ENCODE measurements around the gene PLEK2. TPM values are rescaled to one million over a fixed set of nuclear protein-coding genes. Genes with fewer than 3 reads are reported as not detected.
A peak's percentile ranks its signal among the peaks of the same experiment; 100 is the strongest.
"Not testable (repeated sequence)": the region's sequence is repeated elsewhere in the genome, so short reads cannot be mapped to it uniquely, and the experiment has no call there.

The PLEK2 gene
- total RNA-seq, 2 donors from 2014 or later = 8.1 to 21.1 TPM

DNA sequence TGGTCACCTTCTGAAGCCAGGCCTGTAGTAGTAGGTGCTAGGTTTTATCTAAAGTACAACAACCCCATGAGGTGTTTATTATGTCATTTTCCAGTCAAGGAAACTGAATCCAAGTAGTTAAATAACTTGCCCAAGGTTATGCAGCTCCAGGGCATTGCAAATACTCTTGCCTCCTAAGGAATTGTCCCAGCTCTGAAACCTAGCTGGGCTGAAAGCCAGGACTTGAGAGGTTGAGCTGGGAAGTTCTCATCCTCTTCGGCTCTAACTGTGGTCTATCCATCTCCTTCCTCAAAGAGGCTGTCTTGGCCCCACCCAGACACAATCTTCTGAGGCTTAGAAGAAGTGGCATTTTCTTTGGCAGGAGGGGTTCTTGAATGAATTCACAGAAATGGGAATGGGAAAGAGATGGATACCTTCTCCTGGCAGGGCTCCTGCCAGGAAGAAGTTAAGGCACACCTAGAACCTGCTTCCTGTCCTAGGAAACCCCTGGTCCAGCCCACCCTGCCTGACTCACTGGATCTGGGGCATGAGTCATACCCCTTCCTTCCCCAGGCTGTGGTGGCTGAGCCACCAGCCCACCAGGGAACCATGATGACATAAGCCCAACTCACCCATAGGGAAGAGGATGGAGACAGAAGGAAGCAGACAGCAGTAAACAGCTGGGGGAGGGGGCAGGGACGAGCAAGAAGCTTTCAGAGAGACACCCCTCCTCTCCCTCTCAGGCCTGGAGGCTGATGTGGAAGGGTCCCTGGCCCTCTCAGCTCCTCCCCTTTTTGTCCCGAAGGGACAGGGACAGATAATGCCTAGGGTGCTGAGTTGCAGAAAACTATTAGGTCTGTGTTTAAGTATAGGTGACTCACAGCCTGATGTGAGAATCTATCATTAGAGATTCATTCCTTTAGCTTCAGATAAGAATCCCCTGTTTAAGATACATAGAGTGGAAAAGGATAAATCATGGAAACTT lies 2.1 kb upstream of the PLEK2 start:
- 58% methylated on average over 3 of the region's 3 CpGs for WGBS
- DNase-seq (ENCODE audit: low spot score) = no peak
- TF ChIP-seq POLR2A (IDR thresholded peaks at IDR 0.05) (no peak), POLR2AphosphoS5 (IDR thresholded peaks at IDR 0.05) (no peak)
- TF ChIP-seq, protein P1, sequence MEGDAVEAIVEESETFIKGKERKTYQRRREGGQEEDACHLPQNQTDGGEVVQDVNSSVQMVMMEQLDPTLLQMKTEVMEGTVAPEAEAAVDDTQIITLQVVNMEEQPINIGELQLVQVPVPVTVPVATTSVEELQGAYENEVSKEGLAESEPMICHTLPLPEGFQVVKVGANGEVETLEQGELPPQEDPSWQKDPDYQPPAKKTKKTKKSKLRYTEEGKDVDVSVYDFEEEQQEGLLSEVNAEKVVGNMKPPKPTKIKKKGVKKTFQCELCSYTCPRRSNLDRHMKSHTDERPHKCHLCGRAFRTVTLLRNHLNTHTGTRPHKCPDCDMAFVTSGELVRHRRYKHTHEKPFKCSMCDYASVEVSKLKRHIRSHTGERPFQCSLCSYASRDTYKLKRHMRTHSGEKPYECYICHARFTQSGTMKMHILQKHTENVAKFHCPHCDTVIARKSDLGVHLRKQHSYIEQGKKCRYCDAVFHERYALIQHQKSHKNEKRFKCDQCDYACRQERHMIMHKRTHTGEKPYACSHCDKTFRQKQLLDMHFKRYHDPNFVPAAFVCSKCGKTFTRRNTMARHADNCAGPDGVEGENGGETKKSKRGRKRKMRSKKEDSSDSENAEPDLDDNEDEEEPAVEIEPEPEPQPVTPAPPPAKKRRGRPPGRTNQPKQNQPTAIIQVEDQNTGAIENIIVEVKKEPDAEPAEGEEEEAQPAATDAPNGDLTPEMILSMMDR (IDR thresholded peaks at IDR 0.05) = no peak
- Histone ChIP-seq H3K4me3 (no peak overlapping the region), H3K27ac (no peak overlapping the region), H3K4me1 (replicated peaks) (no peaks in the 10 kb centered on the region), H3K36me3 (no peaks in the 10 kb centered on the region), H3K9me3 (no peaks in the 10 kb centered on the region), H3K27me3 (replicated peaks; ENCODE audit: insufficient read depth) (no peaks in the 10 kb centered on the region)
- intact Hi-C loops (cut with DNase I) = no loop called here

DNA sequence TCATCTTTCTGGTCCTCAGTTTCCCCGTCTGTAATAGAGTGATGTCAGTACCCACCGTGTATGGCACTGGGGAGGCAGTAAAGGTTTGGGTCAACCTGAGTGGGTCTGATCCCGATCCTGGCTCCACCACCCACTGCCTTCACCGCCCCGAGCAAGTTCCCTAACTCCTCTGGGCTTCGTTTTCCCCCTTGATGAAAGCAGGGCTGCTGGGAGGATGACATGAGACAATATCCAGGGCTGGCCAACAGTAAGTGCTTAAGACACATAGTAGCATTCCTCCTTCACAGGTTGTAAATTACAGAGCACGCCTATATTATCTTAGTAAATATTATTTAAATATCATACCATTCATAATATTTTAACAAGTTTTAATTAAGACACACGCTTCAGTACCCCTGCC lies 595 bp downstream of the PLEK2 start:
- 46% methylated on average over 8 of the region's 8 CpGs for WGBS
- peak overlapping the region; percentile 43 to 46 for H3K4me3 ChIP-seq
- H3K27me3 ChIP-seq (replicated peaks; ENCODE audit: insufficient read depth) = no peaks in the 10 kb centered on the region
- DNase-seq (ENCODE audit: low spot score) = no peak
- intact Hi-C loops (cut with DNase I) = no loop called here
- no peaks in the 10 kb centered on the region for H3K36me3 ChIP-seq
- TF ChIP-seq, protein P1 (IDR thresholded peaks at IDR 0.05) = no peak
- TF ChIP-seq POLR2A (IDR thresholded peaks at IDR 0.05) (no peak), POLR2AphosphoS5 (IDR thresholded peaks at IDR 0.05) (no peak)
- H3K27ac ChIP-seq = peak overlapping the region in 1 of 2 donors; percentile 36
- H3K4me1 ChIP-seq (replicated peaks) = no peaks in the 10 kb centered on the region
- no peaks in the 10 kb centered on the region for H3K9me3 ChIP-seq

DNA sequence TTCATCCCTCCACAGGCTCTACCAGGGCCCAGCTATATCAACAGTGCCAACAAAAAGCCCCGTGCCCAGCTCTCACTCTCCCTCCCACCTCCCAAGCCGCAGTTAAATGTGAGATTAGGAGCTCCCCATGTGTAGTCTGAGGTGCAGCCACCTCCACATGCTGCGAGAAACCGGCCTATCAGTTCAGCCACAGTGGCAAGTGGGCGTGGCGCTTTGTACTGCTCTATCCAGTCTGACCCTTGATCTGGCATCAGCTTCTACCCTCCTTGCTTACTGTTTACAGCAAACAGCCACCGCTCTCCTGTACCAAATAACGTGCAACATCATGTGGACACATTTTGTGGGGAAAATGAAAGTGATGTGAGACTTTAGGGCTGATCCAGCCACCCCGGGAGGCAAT lies 1.7 kb downstream of the PLEK2 start:
- Histone ChIP-seq H3K4me1 (replicated peaks) (no peaks in the 10 kb centered on the region), H3K4me3 (no peak overlapping the region), H3K9me3 (no peaks in the 10 kb centered on the region), H3K36me3 (no peaks in the 10 kb centered on the region), H3K27ac (peak overlapping the region in 1 of 2 donors; percentile 33), H3K27me3 (replicated peaks; ENCODE audit: insufficient read depth) (no peaks in the 10 kb centered on the region)
- DNase-seq (ENCODE audit: low spot score) = no peak
- TF ChIP-seq POLR2AphosphoS5 (IDR thresholded peaks at IDR 0.05) (no peak), POLR2A (IDR thresholded peaks at IDR 0.05) (no peak)
- TF ChIP-seq, protein P1 (IDR thresholded peaks at IDR 0.05) = no peak
- WGBS = 73% methylated on average over 9 of the region's 9 CpGs
- intact Hi-C loops (cut with DNase I) = no loop called here

DNA sequence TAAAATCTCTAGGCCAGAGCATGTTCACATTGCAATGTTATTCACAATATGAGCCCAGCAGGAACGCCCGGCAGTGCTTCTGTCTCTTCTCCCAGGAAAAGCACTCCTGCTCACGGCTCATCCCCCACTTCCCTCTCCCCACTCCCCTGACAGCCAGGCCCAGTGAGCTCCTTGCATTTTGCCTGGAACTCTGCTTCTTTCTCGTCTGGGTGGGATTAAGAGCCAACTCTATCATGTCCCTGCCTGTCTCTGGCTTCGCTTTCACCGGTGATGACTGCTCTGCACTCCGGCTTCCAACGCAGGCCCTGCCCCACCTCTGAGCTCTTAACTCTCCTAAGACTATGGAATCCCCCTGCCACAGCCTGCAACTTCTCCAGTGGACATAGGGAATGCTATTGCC lies 2.5 kb downstream of the PLEK2 start:
- Histone ChIP-seq H3K4me3 (no peak overlapping the region), H3K9me3 (no peaks in the 10 kb centered on the region), H3K27me3 (replicated peaks; ENCODE audit: insufficient read depth) (no peaks in the 10 kb centered on the region), H3K4me1 (replicated peaks) (no peaks in the 10 kb centered on the region), H3K27ac (no peak overlapping the region), H3K36me3 (no peaks in the 10 kb centered on the region)
- TF ChIP-seq POLR2AphosphoS5 (IDR thresholded peaks at IDR 0.05) (peak; percentile 40), POLR2A (IDR thresholded peaks at IDR 0.05) (no peak)
- TF ChIP-seq, protein P1 (IDR thresholded peaks at IDR 0.05) = no peak
- WGBS = 37% methylated on average over 8 of the region's 8 CpGs
- intact Hi-C loops (cut with DNase I) = no loop called here
- peak; percentile 33 for DNase-seq (ENCODE audit: low spot score)

DNA sequence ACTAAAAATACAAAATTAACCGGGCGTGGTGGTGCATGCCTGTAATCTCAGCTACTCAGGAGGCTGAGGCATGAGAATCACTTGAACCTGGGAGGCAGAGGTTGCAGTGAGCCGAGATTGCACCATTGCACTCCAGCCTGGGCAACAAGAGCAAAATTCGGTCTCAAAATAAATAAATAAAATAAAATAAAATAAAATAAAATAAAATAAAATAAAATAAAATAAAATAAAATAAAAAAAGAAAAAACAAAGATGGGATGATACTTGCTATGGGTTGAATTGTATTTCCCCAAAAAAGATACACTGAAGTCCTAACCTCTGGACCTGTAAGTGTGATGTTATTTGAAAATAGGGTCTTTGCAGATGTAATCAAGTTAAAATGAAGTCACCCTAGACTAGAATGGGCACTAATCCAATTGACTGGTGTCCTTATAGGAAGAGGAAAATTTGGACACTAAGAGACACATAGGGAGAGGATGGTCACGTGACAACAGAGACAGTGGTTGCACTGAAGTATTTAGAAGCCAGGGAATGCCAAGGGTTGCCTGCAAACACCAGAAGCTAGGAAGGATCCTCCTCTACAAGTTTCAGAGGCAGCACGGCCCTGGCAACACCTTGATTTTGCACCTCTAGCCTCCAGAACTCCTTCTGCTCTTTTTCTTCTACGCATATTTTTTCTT lies 3.7 kb downstream of the PLEK2 start:
- DNase-seq (ENCODE audit: low spot score); H3K27me3 ChIP-seq (replicated peaks; ENCODE audit: insufficient read depth); intact Hi-C loops (cut with DNase I); H3K4me3 ChIP-seq; H3K27ac ChIP-seq; H3K4me1 ChIP-seq (replicated peaks); H3K9me3 ChIP-seq; H3K36me3 ChIP-seq: not testable (repeated sequence)
- 88% methylated on average over 7 of the region's 7 CpGs for WGBS

All from prostate gland (tissue), 2 donors.